Muscle layer of duodenum (tissue), 2 donors: ENCODE results near the gene VNN1.
"Not testable (repeated sequence)": the region's sequence is repeated elsewhere in the genome, so short reads cannot be mapped to it uniquely, and the experiment has no call there.

Experiments
- H3K27ac ChIP-seq: one replicate; pipeline ENCODE4 v1.7.0; 2013; ENCODE audit warnings: mild to moderate bottlenecking, low read length
- H3K27me3 ChIP-seq: one replicate; pipeline ENCODE4 v1.7.0; 2013; ENCODE audit warnings: low read depth, mild to moderate bottlenecking, control low read depth, low read length
- H3K36me3 ChIP-seq, 2 donors: one replicate each; pipeline ENCODE4 v1.7.0; 2013; ENCODE audit warnings: low read length in 2 of 2, control low read depth in 1 of 2, mild to moderate bottlenecking in 1 of 2; ENCODE audit not compliant: insufficient read depth in 2 of 2, control insufficient read depth in 1 of 2
- H3K4me1 ChIP-seq, 2 donors: one replicate each; pipeline ENCODE4 v1.7.0; 2013; ENCODE audit warnings: low read length in 2 of 2, mild to moderate bottlenecking in 2 of 2, control low read depth in 1 of 2, moderate library complexity in 1 of 2; ENCODE audit not compliant: insufficient read depth in 2 of 2, control insufficient read depth in 1 of 2
- H3K4me3 ChIP-seq, 2 donors: one replicate each; pipeline ENCODE4 v1.7.0; 2013; ENCODE audit warnings: low read length in 2 of 2, low read depth in 1 of 2, mild to moderate bottlenecking in 1 of 2
- H3K9me3 ChIP-seq, 2 donors: one replicate each; pipeline ENCODE4 v1.7.0; 2013; ENCODE audit warnings: low read length in 2 of 2, control low read depth in 1 of 2, mild to moderate bottlenecking in 1 of 2; ENCODE audit not compliant: control insufficient read depth in 1 of 2
- donor health status: healthy.

Gene VNN1

DNA sequence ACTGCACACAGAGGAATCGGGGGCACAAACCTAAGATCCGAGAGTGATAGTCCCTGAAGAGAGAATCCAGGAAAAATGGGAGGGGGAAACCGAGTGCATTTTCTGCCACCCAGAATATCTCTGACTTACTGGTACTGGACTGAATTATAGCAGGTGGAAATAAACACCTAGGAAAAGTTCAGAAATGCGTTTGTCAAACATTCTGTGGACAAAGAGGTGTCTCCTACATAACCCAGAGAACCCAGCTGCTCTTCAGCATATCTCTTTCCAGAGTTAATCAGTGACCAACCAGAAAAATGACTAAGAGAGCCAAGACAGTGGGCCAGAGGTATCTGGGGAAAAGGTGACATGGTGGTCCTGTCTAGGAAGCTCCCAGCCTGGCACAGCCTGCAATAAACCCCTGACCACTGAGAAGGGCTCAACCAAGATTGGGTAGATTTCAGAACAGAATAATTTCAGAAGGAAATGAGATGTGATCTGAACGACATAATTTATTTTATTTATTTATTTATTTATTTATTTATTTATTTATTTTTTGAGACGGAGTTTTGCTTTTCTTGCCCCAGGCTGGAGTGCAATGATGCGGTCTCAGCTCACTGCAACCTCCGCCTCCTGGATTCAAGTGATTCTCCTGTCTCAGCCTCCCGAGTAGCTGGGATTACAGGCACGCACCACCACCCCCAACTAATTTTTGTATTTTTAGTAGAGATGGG is 6.0 kb upstream of the VNN1 start:
- H3K27me3 ChIP-seq = no peaks in the 10 kb centered on the region
- H3K4me1 ChIP-seq = no peaks in the 10 kb centered on the region
- no peak overlapping the region for H3K27ac ChIP-seq
- H3K4me3 ChIP-seq = no peak overlapping the region
- no peaks in the 10 kb centered on the region for H3K36me3 ChIP-seq
- H3K9me3 ChIP-seq = no peaks in the 10 kb centered on the region

GRCh38 chr6:132715881-132716637 is 2.2 kb upstream of the VNN1 start:
- Histone ChIP-seq H3K4me1 (no peaks in the 10 kb centered on the region), H3K27ac (no peak overlapping the region), H3K9me3 (no peaks in the 10 kb centered on the region), H3K4me3 (no peak overlapping the region), H3K36me3 (no peaks in the 10 kb centered on the region), H3K27me3 (no peaks in the 10 kb centered on the region)

DNA sequence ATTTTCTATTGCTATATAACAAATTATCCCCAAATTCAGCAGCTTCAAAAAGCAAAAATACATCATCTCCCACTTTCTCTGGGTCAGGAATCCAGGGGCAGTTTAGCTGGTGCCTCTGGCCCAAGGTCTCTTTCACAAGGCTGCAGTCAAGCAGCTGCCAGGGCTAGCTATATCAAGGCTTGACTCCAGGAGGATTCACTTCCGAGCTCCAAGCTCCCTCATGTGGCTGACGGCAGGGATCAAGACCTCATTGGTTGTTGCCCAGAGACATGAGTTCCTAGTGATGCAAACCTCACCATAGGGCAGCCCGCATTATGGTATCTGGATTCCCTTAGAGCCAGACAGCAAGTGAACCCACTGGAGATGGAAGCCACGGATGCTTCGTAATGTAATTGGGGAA is 1.3 kb upstream of the VNN1 start:
- no peak overlapping the region for H3K27ac ChIP-seq
- no peak overlapping the region for H3K4me3 ChIP-seq

GRCh38 chr6:132714160-132714559 is 305 bp upstream of the VNN1 start:
- Histone ChIP-seq H3K4me1 (no peaks in the 10 kb centered on the region), H3K4me3 (no peak overlapping the region), H3K27ac (peak overlapping the region; percentile 60), H3K36me3 (no peaks in the 10 kb centered on the region), H3K27me3 (no peaks in the 10 kb centered on the region), H3K9me3 (no peaks in the 10 kb centered on the region)

More for the DNA sequence above, 1.3 kb upstream of the VNN1 start:
- no peaks in the 10 kb centered on the region for H3K4me1 ChIP-seq
- no peaks in the 10 kb centered on the region for H3K9me3 ChIP-seq
- no peaks in the 10 kb centered on the region for H3K27me3 ChIP-seq
- no peaks in the 10 kb centered on the region for H3K36me3 ChIP-seq

DNA sequence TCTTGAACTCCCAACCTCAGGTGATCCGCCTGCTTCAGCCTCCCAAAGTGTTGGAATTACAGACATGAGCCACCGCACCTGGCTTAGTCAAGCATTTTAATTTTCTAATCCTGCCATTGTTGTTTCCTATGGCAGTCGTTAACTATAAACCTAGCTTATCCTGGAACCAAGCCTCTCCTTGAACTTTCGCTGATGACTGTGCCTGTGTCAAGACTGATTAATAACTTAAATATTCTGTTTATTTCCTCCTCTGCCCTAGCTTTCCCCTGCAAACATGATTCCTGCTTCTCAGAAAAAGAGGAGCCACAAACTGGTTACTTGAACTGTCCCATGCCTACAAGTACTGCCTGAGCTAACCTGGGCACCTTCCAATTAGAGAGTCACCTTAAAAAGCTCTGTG is 1.5 kb downstream of the VNN1 start:
- H3K4me1 ChIP-seq = no peaks in the 10 kb centered on the region
- H3K36me3 ChIP-seq = no peaks in the 10 kb centered on the region
- H3K4me3 ChIP-seq = peak overlapping the region in 1 of 2 donors; percentile 11
- H3K27ac ChIP-seq = no peak overlapping the region
- no peaks in the 10 kb centered on the region for H3K27me3 ChIP-seq
- H3K9me3 ChIP-seq = no peaks in the 10 kb centered on the region

- Histone ChIP-seq H3K4me1 (no peaks in the 10 kb centered on the region), H3K9me3 (peaks cover 0 to 8% of the 10 kb centered on the region in 2 donors), H3K4me3 (no peak overlapping the region)
Measured at GRCh38 chr6:132708771-132709170, 5.1 kb downstream of the VNN1 start.

DNA sequence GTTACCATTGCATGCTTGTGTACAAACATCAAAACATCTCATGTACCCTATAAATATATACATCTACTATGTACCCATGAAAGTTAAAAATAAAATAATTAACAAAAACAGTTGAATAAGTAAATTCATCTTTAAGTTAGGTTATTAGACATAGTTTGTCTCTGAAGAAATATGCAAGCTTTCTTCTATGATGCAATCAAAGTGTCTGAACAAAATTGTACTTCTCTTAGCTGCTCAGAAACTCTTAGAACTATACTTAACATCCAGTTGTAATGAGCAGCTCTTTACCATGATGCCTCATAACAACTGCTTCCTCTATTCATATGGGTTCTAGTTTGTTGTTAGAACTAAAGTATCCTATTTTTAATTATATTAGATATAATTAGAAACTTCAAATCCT is 5.9 kb downstream of the VNN1 start:
- H3K9me3 ChIP-seq = peaks cover 0 to 8% of the 10 kb centered on the region in 2 donors
- H3K27ac ChIP-seq = no peak overlapping the region
- no peak overlapping the region for H3K4me3 ChIP-seq
- no peaks in the 10 kb centered on the region for H3K27me3 ChIP-seq
- no peaks in the 10 kb centered on the region for H3K36me3 ChIP-seq
- no peaks in the 10 kb centered on the region for H3K4me1 ChIP-seq

More at GRCh38 chr6:132708771-132709170, 5.1 kb downstream of the VNN1 start:
- Histone ChIP-seq H3K27me3 (no peaks in the 10 kb centered on the region), H3K27ac (no peak overlapping the region), H3K36me3 (no peaks in the 10 kb centered on the region)

DNA sequence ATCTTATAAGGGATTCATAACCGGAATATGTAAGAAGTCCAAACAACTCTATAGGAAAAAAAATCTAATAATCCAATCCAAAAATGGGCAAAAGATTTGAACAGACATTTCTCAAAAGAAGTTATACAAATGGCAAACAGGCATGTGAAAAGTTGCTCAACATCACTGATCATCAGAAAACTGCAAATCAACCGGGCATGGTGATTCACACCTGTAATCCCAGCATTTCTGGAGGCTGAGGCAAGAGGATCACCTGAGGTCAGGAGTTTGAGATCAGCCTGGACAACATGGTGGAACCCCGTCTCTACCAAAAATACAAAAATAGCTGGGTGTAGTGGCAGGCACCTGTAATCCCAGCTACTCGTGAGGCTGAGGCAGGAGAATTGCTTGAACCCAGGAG is 7.1 kb downstream of the VNN1 start:
- not testable (repeated sequence) for H3K4me1 ChIP-seq, H3K27me3 ChIP-seq, H3K27ac ChIP-seq, H3K9me3 ChIP-seq, H3K4me3 ChIP-seq, H3K36me3 ChIP-seq

- H3K4me3 ChIP-seq = no peak overlapping the region
- H3K36me3 ChIP-seq = no peaks in the 10 kb centered on the region
- H3K9me3 ChIP-seq = peaks cover 0 to 8% of the 10 kb centered on the region in 2 donors
- H3K4me1 ChIP-seq = no peaks in the 10 kb centered on the region
- no peaks in the 10 kb centered on the region for H3K27me3 ChIP-seq
- no peak overlapping the region for H3K27ac ChIP-seq
Measured at GRCh38 chr6:132703936-132704335, 9.9 kb downstream of the VNN1 start.

- Histone ChIP-seq H3K4me3 (no peak overlapping the region), H3K27ac (no peak overlapping the region), H3K9me3 (peaks cover 4 to 14% of the 10 kb centered on the region in 2 donors), H3K27me3 (no peaks in the 10 kb centered on the region), H3K36me3 (no peaks in the 10 kb centered on the region), H3K4me1 (no peaks in the 10 kb centered on the region)
Measured at GRCh38 chr6:132698608-132699007, 15.2 kb downstream of the VNN1 start.

- Histone ChIP-seq H3K36me3 (no peaks in the 10 kb centered on the region), H3K4me3 (peak overlapping the region in 1 of 2 donors; percentile 13), H3K27me3 (no peaks in the 10 kb centered on the region), H3K9me3 (peaks cover 4 to 14% of the 10 kb centered on the region in 2 donors), H3K27ac (no peak overlapping the region), H3K4me1 (no peaks in the 10 kb centered on the region)
Measured at GRCh38 chr6:132695773-132696172, 18.1 kb downstream of the VNN1 start.
